ENCODE data around the gene TSPEAR.
"Not testable (repeated sequence)": the region's sequence is repeated elsewhere in the genome, so short reads cannot be mapped to it uniquely, and the experiment has no call there.

The TSPEAR gene

DNA sequence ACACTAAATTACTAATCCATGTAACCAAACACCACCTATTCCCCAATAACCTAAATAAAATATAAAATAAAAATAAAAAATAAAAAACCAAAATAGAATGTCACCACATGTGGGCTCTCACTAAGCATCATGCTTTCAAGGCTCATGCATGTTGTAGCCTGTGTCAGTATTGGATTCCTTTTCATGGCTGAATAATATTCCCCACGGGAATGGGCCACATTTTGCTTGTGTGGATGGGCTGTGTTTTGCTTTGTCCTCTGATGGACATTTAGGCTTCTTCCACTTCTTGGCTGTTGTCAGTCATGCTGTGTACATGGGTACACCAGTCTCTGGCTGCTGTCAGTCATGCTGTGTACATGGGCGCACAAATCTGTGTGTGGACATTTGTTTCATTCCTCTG lies 122.3 kb downstream of the TSPEAR start:
- no peak for DNase-seq (ENCODE audit: low read depth)
- TF ChIP-seq, protein P1, sequence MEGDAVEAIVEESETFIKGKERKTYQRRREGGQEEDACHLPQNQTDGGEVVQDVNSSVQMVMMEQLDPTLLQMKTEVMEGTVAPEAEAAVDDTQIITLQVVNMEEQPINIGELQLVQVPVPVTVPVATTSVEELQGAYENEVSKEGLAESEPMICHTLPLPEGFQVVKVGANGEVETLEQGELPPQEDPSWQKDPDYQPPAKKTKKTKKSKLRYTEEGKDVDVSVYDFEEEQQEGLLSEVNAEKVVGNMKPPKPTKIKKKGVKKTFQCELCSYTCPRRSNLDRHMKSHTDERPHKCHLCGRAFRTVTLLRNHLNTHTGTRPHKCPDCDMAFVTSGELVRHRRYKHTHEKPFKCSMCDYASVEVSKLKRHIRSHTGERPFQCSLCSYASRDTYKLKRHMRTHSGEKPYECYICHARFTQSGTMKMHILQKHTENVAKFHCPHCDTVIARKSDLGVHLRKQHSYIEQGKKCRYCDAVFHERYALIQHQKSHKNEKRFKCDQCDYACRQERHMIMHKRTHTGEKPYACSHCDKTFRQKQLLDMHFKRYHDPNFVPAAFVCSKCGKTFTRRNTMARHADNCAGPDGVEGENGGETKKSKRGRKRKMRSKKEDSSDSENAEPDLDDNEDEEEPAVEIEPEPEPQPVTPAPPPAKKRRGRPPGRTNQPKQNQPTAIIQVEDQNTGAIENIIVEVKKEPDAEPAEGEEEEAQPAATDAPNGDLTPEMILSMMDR (IDR thresholded peaks at IDR 0.05; ENCODE audit: insufficient read depth, low read depth, low read length, missing control alignments): no peak
- no peak overlapping the region for H3K4me3 ChIP-seq (ENCODE audit: low read length)

DNA sequence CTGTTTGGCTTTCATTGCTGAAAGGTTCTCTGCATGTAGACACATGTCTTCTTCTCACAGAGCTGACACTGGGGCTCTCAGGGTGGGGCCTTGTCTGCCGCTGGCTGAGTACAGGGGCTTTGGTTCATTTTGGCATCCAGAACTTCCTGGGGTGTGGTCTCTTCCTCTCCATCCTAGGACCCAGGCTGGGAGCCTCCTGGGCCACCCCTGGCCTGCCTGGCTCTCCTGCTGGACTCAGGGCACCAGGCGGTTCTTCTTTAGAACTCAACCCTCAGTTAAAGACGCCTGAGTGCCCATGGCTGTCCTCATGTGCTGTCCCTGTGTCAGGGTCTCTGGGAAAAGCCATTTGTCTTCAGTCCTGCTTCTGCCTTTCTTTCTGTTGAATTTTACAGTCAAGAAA lies 125.5 kb downstream of the TSPEAR start:
- DNase-seq (ENCODE audit: low read depth): no peak
- H3K4me3 ChIP-seq (ENCODE audit: low read length): no peak overlapping the region
- TF ChIP-seq, protein P1 (IDR thresholded peaks at IDR 0.05; ENCODE audit: insufficient read depth, low read depth, low read length, missing control alignments): no peak

DNA sequence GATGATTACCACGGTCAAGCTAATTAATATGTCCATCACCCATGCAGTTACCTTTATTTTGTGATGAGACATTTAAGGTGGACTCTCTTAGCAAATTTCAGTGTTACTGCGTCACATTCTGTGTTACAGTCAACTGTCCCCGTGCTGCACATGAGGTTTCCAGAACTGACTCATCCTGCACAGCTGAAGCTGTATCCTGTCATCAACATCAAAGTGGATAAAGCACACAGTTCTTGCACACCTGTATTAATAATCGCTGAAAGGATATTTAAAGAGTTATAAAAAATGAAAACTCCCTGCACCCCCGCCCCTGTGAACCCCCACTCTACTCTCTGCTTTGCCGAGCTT lies 127.6 kb downstream of the TSPEAR start:
- no peak for DNase-seq (ENCODE audit: low read depth)
- H3K4me3 ChIP-seq (ENCODE audit: low read length): no peak overlapping the region
- TF ChIP-seq, protein P1 (IDR thresholded peaks at IDR 0.05; ENCODE audit: insufficient read depth, low read depth, low read length, missing control alignments): no peak

DNA sequence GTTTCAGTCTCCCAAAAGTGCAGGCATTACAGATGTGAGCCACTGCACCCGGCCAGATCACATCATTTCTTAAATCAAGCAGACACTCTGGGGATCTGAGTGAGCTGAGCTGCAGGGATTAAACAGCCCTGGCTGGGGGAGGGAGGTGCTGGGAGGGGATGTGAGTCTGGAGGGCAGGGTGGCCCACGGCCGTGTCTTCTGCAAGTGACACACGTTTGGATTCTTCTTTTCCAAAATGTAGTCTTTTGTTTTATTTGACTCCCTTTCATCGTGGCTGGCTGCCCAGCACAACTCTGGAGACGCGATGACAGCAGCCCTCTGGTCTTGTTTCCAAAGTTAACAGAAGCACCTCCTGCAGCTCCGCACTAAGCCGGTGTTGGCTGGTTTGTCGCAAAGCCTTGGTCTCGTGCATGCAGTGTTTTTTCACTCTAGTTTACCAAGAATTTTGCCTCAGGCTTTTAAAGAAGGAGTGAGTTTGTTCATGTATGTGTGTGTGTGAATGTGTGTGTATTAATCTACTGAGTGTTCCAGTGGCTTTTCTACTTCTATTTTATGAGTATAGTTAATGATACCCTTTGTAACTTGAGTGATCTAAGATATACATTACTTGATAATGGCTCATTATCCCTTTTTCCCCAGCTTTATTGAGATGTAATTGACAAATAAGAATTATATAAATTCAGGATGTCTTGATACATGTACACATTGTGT lies 128.1 kb downstream of the TSPEAR start:
- no peak overlapping the region for H3K4me3 ChIP-seq (ENCODE audit: low read length)
- DNase-seq (ENCODE audit: low read depth): no peak
- TF ChIP-seq, protein P1 (IDR thresholded peaks at IDR 0.05; ENCODE audit: insufficient read depth, low read depth, low read length, missing control alignments): no peak

DNA sequence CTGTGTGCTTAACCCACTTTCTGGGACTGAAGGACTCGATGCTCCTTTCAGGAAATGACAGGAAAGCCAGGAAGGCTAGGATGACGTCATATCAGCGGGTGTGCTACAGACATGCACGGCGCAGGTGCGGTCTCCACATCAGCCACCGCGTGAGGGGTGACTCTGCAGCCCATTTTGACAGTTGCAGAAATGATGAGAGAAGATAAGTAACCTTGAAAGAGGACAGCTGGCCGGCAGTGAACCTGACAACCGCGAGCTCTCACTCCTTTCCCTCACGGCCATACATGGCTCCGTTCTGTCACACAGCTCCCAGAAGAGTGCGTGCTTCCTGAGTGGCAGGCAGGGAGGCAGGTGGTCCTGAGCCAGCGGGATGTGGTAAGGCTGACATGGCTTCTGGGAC lies 129.3 kb downstream of the TSPEAR start:
- DNase-seq (ENCODE audit: low read depth): no peak
- no peak overlapping the region for H3K4me3 ChIP-seq (ENCODE audit: low read length)
- TF ChIP-seq, protein P1 (IDR thresholded peaks at IDR 0.05; ENCODE audit: insufficient read depth, low read depth, low read length, missing control alignments): no peak

DNA sequence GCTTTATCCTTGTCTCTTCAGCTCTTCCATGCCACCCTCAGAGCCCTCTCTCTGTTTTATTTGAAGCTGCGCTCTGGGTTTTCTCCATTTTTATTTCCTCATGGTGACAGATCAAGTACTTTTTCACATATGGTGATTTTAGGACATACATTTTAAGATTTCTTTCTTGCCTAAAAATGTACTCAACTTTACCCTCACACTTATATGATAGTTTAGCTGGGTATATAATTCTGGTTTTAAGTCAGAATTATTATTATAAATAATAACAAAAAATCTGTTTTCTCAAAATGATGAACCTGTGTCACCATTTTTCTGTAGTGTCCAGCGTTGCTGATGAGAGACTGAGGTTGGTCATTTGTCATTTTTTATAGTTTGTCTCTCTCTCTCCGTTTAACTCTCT lies 130.2 kb downstream of the TSPEAR start:
- DNase-seq (ENCODE audit: low read depth): no peak
- no peak overlapping the region for H3K4me3 ChIP-seq (ENCODE audit: low read length)
- TF ChIP-seq, protein P1 (IDR thresholded peaks at IDR 0.05; ENCODE audit: insufficient read depth, low read depth, low read length, missing control alignments): no peak

DNA sequence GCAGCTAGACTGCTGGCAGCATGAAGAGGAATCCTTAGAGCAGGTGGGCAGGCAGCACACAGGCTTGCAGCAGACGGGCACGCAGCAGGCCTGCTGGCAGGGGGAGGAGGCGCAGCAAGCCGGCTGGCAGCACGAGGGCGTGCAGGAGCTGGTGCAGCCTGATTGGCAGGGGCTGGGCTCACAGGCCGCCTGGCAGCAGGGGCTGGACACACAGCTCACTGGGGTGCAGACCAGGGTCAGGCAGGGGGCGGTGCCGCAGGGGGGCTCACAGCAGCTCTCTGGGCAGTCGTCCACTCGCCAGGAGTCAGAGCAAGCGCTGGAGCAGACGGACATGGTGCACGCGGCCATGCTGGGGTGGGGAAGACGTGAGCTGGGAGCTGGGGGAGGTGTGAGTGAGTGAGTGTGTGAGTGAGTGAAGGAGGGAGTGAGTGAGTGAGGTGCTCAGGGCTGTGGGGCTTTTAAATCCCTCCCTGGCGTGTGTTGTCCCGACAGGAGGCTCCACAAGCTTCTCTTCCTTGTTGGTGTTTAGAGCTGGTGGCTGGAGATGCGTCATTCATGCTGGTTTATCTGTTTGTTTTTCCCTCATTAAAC lies 131.0 kb downstream of the TSPEAR start, which contains the start of gene KRTAP10-5:
TSS of gene KRTAP10-5 (minus strand) at position 374 of the 591 bp plus-strand sequence. CDS start at position 348, 26 bp downstream.
- not testable (repeated sequence) for H3K4me3 ChIP-seq (ENCODE audit: low read length); DNase-seq (ENCODE audit: low read depth)
